COLO668 (cell line): Measurements from ENCODE around the gene ULBP1.
"Not testable (repeated sequence)": the region's sequence is repeated elsewhere in the genome, so short reads cannot be mapped to it uniquely, and the experiment has no call there.

ENCODE experiments used
- DNase-seq: peaks from one replicate; lab custom pipeline; 2025; ENCODE audit not compliant: unreplicated experiment; lab: John Stamatoyannopoulos, UW

Gene ULBP1

DNA sequence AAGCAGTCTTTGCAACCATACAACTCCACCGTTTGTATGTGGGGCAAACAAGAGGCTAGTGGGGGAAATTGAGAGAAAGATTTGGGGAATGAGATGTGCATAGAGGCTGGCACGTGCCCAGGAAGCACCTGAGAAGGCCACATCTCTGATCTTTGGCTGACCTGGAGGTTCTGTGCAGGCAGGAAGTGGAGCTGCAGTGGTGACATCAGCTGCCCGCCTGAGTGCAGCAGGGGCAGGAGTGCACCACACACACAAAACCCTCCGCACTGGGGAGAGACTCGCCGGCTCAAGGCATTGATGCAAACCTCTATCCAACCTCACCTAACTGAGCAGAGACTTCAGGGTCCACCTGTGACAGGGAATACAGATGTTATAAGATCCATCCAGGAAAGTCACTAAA, 10.7 kb downstream of the ULBP1 start:
- not testable (repeated sequence) for DNase-seq

DNA sequence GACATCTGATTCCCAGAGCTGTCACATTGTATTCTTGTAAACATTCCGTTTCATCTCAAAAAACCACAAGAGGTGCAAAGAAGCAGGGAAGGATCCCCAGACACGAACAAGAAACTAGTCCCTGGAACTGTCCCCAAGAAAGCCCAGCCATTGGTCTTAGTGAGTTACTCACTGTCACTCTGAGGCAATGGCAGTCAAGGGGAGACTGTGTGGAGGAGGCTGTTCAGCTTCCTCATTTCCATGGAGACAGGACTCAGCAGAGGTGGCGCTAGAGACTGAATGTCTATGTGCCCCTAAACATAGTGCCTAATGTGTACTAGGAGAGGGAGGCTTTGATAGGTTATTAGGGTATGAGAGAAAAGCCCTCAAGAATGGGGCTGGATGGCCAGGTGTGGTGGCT, 11.1 kb downstream of the ULBP1 start:
- no peak for DNase-seq

DNA sequence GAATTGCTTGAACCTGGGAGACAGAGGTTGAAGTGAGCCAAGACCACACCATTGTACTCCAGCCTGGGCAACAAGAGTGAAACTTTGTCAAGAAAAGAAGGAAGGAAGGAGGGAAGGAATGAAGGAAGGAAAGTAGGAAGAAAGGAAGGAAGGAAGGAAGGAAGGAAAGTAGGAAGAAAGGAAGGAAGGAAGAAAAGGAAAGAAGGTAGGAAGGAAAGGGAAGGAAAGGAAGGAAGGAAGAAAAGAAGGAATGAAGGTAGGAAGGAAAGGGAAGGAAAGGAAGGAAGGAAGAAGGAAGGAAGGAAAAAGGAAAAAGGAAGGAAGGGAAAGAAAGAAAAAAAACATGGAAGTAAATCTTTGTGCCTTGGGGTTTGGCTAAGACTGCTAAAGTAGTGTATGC, 11.7 kb downstream of the ULBP1 start:
- DNase-seq: no peak

DNA sequence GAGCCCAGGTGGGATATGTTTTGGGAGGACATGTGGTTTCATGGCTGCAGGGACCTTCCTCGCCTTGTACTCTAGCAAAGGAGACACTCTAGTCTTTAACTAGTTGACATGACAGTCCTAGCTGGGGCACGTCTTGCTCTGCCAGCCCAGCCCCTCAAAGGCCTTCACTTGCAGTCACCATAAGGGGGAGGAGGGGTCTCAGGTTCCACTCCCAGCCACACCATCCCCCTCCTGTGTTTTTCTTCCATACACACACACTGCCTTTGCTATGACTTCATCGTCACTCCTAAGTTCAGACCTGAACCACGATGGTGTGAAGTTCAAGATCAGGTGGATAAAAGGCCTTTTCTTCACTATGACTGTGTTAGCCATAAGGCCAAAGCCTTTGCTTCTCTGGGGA, 13.5 kb downstream of the ULBP1 start:
- DNase-seq: no peak

DNA sequence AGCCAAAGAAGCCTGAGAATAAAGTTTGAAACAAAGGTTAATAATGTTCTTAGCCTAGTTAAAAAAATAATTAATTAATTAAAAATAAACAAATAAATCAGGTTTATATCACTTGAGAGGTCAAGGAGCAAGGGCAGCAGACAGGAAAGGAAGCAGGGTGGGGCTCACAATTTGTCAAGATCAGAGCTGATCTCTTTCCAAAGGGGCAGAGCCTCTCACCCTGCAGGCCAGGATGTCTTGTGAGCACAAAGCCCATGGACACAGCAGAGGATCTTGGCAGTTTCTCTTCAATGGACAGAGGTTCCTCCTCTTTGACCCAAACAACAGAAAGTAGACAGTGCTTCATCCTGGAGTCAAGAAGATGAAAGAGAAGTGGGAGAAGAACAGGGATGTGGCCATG, 14.9 kb downstream of the ULBP1 start:
- no peak for DNase-seq

DNA sequence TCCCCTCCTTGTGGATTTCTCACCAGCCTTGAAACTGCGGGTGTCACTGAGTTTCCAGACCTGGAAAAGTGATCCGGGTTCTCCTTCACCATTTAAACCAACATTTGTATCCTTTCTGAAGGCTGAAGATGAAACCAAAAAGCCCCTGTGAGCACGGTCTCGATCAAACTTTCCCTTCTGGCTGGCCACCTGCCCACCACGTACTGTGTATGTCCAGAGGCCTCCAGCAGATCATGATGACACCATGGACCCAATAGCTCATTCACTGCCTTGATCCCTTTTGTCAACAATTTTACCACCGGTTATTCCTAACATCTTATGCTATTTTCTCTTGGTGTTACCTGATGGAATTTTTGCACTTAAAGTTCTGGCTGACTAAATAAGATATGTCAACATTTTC, 15.6 kb downstream of the ULBP1 start:
- no peak for DNase-seq

DNA sequence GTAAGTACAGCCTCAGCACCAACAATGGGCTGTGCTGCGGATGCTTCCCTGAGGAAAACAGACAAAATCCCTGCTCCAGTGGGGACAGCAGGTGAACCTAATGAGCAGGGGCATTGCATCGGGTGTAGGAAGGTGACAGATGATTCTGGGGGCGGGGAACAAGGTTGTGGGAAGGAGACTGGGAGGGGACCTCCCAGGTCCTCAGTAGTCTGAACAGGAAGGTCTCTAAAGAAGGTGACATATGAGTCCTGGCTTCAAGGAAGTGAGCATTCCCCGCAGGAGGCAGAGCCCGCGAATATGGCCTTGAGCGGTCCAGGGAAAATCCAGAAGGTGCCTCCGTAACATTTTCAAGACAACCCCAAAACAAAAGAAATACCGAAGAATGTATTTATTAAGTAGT, 19.4 kb downstream of the ULBP1 start:
- DNase-seq: no peak

DNA sequence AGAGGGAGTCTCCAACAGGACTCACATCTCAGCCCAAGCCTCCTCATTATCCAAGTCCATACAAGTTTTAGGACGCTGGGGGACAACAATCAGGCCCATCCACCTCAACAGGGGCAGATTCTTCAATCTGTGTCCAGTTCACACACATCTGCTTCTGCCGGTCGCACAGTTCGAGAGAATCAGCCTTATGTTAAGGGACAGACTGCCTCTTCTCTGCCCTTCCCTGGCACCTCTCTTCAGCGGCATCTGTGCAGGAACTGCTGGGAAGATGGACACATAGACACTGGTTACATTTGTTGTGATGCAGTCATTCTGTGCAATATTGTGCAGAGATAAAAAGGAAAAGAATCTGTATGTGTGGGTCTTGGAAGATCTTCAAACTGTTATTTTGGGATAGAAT, 21.0 kb downstream of the ULBP1 start:
- DNase-seq: no peak

DNA sequence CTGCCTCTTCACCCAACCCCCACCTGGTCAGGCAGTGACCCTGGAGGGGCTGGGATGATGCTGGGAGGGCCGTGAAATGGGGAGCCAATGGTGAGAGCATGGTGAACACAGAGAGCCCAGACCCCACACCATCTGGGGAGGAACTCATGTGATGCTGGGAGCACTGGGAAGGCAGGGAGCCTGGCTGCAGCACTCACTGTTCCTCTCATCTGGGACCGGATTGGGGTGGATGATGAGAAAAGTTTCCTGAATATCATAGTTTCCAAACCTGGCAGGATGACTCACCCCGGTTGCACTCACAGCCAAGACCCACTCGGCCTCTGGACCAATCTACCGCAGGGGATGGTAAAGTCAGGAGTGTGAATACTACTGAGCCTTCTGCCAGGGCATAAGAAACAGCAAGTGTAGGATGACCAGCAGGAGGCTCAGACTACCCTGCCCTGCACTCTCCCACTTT, 21.8 kb downstream of the ULBP1 start:
- no peak for DNase-seq

DNA sequence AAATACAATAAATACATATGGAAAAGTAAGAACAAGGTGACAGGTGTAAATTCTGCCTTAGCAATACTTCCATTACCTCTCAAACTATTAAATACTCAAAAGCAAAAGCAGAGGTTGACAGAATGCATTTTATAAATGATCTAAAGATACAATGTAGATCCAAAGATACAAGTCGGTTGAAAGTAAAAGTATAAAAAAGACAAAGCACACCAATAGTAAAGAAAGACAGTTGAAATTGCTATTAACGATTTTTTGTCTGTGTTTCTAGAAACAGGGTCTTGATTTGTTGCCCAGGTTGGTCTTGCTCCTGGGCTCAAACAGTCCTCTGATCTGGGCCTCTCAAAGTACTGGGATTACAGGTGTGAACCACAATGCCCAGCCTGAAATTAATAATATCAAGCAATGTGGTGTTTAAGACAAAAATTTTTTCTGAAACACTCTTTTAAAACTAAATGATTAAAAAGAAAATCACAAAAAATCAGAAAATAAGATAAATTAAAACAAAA, 23.9 kb downstream of the ULBP1 start:
- DNase-seq: no peak

DNA sequence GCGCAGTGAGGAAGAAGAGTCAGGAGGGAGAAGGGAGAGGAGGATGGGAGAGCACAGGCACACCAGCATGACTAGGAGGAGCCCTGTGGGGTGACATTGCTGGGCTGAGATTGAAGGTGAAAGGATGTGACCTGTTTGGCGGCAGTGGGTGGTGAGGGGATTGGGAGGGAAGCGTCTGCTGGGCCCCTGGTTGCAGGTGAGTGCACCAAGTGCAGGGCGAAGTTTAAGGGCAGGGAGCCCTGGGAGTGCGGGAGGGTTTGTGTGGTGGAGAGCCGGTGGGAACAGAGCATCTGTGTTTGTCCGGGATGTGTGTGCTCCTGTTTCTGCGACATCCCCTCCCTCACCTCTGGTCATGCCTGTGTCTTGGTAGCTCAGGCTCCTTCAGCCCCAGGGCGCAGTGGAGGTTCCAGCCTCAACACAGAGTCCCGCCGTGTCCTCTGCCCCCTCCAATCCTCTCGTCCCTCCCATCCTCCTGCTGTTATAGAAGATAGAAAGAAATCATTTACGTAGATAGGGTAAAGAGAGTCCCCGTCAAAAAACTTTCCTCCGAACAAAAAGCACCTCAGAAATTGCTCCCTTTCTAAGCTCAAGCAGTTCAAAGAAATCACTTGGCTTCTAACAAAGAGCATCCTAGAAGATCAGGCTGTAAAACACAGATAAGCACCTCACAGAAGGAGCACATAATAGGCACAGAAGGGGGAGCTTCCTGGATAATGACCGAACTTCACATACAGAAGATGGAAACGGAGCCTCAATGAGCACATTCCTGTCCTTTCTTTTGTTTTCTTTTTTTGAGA, 25.0 kb downstream of the ULBP1 start:
- no peak for DNase-seq

DNA sequence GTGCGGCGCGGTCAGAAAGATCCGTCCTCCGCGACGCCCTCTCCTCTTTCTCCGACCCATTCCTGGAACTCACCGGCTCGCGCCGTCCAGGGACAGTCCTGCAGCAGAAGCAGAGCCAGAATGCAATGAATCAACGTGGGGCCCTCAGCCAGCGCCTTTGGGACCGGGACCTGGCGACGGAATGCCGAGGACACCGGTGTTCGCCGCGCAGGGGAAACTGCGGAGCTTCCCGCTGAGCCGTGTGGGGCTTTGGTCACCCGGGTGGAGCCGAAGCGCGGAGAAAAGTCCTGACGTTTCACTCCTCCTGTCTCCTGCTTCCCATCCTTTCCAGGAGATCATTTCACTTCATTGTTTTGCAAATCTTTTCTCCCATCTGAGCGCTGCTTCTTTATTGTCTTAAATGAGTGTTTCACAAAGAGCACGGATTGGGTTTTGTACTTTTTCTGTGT, 26.5 kb downstream of the ULBP1 start:
- peak; percentile 2 for DNase-seq

DNA sequence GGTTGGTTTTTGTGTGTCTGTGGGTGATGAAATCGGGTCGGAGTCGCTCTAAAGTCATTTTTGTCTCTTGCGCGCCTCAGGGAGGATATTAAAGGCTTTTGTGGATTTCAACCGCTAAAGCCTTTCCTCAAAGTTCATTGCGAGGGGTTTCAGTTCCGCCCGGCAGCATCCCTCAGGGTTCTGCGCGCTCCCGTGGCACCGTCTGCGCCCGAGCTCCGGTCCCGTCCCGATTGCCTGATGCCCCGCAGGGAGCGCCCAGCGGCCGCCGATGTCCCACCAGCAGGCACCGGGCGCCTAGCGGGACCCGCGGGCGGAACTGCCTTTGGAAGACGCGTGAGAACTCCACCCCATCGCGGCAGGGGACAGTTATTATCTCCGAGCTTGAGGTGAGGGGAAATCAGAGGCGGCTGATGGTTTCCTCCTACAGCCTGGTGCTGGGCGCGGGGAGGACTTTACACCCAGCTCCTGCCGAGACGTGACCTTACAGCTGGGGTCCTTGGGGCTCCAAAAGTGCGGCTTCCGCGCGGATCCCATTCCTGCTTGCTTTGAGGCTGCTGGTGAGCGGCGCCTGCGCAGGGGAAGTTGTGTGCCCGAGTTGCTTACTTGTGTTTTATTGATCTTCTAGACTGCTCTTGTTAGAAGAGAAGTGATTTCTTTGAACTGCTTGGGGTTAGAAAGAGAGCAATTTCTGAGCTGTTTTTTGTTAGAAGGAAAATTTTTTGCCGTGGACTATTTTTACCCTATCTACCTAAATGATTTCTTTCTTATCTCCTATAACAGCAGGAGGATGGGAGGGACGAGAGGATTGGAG, 27.1 kb downstream of the ULBP1 start:
- peak; percentile 34 for DNase-seq

DNA sequence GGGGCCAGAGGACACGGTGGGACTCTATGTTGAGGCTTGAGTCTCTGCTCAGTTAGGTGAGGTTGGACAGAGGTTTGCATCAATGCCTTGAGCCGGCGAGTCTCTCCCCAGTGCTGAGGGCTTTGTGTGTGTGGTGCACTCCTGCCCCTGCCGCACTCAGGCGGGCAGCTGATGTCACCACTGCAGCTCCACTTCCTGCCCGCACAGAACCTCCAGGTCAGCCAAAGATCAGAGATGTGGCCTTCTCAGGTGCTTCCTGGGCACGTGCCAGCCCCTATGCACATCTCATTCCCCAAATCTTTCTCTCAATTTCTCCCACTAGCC, 27.7 kb downstream of the ULBP1 start:
- peak; percentile 7 for DNase-seq

DNA sequence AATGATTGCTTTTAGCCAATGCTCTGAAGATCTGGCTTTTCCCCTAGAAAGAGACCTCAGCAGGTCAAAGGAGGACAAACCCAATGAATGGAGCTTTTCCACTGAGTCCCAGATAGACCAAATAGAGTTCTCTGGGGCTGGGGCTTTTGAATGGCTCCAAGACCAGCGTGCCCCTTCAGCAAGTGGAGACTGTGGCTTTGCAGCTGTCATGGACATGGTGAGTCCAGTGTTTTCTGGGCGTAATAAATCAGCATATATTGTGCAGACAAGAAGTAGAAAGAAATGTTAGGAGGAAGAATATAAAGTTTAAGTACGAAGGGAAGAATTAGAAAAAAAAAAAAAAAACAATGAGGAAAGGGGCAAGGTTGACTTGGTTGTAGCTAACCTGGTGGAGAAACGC, 28.1 kb downstream of the ULBP1 start:
- DNase-seq: no peak

DNA sequence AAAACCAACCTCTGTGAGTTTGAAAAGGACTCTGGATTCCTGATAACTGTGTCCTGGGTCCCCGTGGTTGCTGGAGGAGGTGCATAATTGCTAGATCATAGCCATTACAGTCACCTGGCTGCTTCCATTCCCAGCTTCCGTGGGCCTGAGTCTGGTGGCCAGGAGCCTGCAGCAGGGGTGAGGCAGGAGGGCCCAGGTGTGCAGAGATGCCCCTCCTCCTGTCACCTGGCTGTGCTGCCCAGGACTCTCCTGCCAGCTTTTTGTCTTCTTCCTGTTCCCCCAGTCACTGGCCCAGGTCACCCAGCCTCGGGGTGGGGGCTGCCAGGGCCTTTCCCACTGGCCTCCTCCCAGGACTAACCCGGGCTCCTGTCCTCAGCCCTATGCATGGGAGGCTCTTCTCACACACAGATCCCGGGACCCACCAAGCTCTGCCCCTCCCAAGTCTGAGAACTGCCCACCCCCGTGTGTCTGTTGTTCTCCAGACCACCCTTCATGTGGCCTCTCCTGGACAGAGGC, 31.6 kb downstream of the ULBP1 start:
- no peak for DNase-seq

DNA sequence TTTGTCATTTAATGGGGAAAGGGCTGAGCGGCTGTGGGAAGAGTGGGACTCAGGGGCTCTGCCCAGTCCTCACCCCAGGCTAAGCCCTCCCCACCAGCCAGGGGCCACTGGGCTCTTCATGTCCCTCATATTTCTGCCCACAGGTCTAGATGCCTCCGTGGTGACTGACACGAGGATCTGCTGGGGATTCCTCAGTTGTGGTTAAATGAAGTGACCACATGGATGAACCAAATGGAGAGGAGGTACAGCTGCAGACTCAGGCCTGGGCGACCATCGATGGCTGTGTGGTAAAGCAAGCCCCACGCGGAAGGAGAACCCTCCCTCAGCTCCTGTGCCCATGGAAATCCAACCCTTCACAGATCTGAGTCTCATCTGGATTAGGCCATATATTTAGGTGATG, 32.2 kb downstream of the ULBP1 start:
- no peak for DNase-seq

DNA sequence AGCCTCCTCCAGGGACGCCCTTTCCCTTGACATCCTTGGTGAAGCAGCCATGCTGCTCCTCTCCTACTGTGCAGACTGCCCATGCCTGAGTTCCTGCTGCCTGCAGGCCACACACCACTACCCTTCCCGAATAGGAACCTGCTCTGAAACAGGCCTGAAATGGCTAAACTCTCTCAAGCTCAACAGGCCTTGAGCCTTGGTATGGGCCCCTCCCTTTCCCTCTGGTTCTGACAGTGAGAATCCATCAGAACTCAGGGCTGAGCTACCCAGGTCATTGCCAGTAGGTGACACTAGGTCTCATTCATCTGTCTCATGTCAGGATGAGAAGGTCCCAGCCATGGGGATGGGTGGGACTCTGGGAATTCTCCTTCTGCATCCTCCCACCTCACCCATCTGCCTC, 35.9 kb downstream of the ULBP1 start:
- no peak for DNase-seq

DNA sequence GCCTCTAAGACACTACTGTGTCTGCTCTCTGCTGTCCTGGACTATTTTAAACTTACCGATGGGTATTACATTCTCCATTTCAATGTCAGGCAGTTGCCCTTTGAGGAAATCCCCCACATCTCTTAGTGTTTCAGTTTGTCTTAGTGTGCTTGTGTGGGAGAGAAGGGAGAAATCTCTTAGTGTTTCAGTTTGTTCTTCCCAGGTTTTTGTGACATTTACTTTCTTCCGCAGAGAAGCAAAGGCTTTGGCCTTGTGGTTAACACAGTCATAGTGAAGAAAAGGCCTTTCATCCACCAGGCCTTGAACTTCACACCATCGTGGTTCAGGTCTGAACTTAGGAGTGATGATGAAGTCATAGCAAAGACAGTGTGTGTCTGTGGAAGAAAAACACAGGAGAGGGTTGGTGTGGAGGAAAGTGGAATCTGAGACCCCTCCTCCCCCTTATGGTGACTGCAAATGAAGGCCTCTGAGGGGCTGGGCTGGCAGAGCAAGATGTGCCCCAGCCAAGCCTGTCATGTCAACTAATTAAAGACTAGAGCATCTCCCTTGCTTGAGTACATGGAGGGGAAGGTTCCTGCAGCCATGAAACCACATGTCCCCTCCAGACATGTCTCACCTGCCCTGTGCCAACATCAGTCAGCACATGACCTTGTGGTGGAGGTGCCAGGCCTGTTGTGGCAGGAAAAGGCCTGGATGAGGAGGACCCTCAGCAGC, 37.7 kb downstream of the ULBP1 start:
- no peak for DNase-seq

DNA sequence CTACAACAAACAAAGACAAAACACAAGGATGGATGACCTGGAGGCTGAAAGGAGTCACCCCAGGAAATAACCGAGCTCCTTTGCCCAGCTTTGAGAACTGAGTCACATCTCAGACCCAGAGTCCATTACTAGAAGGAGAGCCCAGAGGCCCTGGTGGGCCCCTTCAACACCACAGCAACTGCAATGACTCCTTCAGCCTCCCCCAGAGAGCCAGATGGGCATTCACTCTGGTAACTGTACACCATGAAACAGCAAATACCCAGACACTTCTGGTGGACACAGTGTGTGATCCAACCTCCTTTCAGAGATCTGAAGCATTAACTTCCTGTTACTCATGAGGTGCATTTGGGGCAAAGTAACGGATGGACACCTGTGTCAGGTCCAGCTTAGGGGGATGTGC, 39.0 kb downstream of the ULBP1 start:
- no peak for DNase-seq

DNA sequence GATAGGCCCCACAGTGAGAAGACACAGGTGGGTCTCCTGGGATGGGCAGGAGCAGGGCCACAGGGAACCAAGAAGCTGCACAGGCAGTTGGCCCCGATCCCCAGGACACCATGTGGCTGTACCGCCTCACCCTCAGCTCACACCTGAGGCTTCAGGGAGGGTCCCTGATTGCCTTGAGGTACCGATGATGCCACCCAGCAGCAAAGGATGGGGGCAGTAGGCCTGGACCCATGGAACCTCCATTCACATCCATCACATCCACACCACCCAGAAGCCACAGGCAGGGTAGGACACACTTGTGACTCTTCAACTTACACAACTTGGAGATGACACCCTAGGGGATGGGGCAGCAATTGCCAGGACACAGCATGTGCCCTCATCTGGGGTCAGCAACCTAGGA, 39.9 kb downstream of the ULBP1 start:
- DNase-seq: not testable (repeated sequence)
